HG02571 (cell line): ENCODE data around the gene ACE2.
"Not testable (repeated sequence)": the region's sequence is repeated elsewhere in the genome, so short reads cannot be mapped to it uniquely, and the experiment has no call there.

ENCODE experiments used
- ATAC-seq: cut with Tn5 transposase; IDR thresholded peaks from one replicate; pipeline ENCODE4 v1.9.1; 2021; ENCODE audit warnings: mild to moderate bottlenecking, moderate library complexity; ENCODE audit not compliant: unreplicated experiment

The ACE2 gene

GRCh38 chrX:15600745-15601144 lies at the start of gene ACE2:
TSS of gene ACE2 (minus strand) at chrX:15600960. CDS start at chrX:15600911, 49 bp downstream.
- no peak for ATAC-seq

- ATAC-seq, result not testable (repeated sequence)
These were observed 46.8 kb upstream of the ACE2 start for GRCh38 chrX:15647510-15647909.

DNA sequence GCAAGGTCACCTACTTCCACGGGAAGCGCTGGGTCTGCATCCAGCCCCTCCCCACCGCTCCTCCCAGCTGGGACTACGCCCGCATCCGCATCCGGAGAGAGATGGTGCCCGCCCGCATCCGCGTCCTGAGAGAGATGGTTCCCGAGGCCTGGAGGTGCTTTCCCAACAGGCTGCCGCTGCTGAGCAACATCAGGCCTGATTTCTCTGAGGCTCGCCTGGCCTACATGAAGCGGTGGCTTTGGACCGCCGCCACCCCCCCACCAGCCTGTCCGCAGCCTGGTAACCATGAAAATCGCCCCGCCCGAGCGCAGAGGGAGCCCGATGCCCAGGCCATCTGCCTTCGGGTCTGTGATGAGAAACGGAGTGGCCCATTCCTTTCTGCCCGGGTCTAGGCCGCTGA lies 45.8 kb upstream of the ACE2 start:
- no peak for ATAC-seq

DNA sequence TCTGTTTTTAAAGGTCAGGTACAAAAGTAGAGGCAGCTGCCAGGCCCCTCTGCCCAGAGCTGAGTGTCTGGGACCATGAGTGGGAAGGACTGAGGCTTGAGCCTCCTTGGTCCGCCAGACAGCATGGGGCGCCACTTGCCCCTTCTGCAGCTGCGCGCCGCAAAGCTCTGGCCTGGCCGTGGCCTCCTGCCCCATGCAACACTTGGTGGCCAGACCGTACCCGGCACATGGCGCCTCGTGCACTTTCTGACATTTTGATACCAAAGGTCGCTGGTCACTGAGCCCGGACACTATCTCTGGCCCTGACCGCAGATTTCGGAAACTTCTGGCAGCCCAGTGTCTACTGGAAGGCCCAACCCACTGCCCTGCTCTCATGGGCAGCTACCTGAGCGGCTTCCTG lies 45.3 kb upstream of the ACE2 start:
- no peak for ATAC-seq

GRCh38 chrX:15645266-15645665 lies 44.5 kb upstream of the ACE2 start:
- ATAC-seq, result no peak

- no peak for ATAC-seq
These were observed 43.8 kb upstream of the ACE2 start for GRCh38 chrX:15644560-15644872.

- no peak for ATAC-seq
These were observed 43.2 kb upstream of the ACE2 start for GRCh38 chrX:15643786-15644559.

DNA sequence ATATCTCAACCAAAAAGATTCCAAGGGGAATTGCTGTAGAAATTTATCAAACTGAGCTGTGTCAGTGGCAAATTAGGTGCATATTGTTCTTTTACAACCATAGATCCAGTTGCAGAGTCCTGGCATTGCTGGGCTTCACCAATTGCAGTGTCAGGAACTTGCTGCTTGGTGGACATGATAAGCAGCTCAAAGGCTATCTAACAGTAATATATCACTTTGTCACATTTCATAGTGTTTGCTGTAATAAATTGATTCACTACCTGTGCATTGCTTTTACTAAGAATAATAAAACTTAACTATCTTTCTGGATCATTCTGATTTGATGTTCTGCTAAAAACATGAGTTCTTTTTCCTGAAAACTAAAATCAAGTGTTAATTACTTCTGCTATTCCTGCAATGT lies 30.9 kb upstream of the ACE2 start:
- no peak for ATAC-seq

GRCh38 chrX:15623054-15623453 lies 22.3 kb upstream of the ACE2 start:
- no peak for ATAC-seq

DNA sequence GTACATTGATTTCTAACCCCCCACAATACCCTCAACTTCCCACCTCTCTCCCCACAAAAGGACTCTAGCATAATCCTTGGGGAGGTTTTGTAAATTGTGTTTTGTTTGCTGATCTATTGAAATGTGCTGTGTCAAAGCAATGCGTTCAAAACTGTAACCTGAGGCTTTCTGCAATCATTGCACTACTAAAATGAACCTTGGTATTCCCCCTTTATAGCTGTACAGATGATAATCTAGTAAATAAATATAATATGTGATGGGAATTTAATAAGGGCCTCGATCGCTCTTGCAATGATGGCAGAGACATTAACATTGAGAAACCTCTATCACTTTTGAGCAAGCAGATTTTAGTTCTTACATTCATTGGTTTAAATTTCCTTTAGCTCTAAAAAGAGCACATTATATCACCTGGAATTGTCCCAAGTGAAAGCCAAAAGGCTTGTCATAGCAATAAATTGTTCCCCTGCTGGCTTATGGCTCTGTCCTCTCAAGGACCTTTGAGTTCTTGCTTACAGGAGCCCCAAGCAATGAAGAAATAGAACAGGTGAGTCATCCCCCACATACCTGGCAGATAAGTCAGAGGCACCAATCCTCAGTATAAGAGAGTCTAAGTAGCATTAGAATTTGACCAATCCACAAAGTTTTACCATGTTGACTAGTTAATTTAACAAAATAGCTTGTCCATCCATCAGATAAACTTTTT lies 18.4 kb upstream of the ACE2 start:
- no peak for ATAC-seq

GRCh38 chrX:15617111-15617510 lies 16.4 kb upstream of the ACE2 start:
- ATAC-seq, result no peak

DNA sequence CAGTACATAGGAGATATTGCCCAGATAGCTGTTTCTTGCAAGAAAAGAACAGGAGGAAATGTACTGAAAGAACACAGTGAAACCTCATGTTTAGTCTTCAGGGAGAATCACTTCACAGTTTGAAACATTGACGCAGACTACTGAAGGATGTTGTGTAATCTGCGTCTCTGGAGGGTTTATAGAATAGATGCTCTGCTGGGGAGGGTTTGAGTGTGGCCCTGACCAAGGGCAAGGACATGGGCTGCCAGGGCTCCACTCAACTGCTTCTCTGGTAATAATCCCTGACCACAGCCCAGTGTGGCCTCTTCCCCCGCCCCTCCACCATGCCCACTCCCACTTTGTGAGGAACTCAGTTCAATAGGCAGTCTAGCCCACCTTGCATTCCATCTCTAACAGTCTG lies 15.8 kb upstream of the ACE2 start:
- no peak for ATAC-seq

DNA sequence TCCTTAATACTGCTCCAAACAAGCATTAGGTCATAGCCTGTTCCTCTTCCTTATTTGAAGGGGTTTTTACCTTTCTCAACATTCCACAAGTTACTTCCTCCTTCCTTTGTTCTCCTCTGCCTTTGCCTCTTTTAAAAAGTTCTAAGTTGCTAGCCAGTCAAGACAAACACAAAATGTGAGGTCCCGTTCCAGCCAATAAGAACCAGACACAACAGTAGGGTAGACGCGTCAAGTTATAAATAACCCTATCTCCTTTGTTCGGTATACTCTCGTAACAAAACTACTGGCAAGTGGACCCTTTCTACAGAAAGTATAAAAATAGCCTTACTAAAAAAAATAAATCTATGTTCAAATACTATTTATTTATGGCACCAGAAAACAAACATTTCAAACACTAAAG lies 6.3 kb upstream of the ACE2 start:
- ATAC-seq, result no peak

DNA sequence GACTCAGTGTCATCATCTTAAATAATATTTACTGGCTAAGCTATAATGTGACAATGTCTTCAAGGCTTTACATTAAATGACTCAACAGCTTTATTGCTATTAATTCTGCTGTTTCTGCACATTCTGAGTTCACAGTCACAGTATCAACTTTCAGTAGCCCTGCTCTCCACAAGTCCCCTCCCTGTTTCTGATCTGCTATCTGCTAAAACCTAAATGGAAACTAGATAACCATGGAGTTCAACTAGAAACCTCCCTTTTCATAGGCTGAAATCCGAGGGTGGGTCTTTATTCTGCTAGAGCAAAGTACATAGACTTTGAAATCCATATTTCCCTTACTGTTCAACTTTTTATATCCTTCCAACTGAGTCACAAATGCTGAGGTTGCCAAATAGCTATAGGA lies 5.4 kb upstream of the ACE2 start:
- no peak for ATAC-seq

- no peak for ATAC-seq
These were observed 4.5 kb upstream of the ACE2 start for GRCh38 chrX:15605226-15605625.

DNA sequence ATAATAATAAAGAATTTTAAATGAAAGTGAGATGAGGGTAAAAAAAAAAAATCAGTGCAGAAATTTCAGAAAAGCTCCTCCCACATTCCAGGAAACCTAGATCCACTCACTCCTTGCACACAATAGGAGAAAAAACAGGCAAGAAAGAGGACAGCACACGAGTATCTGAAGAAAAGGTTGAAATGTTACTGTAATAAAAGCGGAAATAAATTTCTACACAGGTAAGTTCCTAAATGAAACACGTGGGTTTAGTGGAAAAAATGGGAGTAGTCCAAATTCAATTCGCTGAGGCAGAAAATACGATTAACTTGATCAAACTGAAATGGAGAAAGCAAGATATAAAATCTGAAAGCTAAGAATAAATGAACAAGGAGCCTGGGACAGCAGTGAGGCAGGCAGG lies 2.0 kb upstream of the ACE2 start:
- ATAC-seq, result no peak

DNA sequence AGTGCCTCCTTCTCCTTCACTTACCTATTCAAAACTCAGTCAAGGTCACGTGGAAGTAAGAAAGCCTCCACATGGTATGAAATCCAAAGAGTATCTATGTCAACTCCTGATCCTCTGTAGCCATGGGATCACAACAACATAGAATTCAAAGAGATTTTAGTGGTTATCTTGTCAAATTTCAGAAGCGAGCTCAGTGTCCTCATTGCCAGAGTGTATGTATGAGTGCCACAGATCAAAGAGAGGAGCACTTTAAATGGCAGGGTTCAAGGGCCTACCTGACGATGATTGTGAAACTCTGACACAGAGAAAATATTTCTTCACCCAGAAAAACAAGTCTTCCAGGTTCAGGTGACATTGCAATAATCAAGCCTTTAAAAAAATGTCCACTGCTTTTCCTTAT lies 1.2 kb upstream of the ACE2 start:
- no peak for ATAC-seq

DNA sequence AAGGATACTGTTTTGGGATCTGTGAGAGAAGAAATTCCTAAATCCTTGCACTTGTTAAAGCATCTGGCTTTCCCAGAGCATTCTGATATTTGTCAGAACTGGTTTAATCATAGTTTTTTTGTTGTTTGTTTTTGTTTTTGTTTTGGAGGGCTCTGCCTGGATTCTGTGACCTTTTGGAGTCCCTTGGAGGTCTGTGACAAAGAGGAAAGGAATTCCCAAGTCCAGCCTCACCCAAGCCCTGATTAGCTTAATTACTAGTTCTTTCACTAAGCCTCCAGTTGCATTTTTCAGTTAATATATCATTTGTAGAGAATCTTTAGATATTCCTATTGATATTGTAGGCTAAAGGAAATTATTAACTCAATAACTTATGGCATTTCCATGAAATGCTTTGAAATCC lies 711 bp downstream of the ACE2 start:
- ATAC-seq, result no peak

DNA sequence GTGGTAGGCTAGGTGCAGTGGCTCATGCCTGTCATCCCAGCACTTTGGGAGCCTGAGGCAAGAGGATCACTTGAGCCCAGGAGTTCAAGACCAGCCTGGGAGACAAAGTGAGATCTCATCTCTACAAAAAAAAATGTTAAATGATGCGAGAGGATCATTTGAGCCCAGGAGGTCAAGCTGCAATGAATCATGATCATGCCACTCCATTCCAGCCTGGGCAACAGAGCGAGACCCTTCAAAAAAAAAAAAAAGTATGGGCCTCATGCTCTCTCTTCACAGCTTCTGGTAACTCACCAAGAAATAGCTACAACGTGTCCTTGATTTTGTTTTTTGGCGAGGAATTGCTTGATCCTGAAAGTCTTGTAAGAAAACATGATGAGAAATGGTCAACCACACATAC lies 1.3 kb downstream of the ACE2 start:
- ATAC-seq, result no peak

DNA sequence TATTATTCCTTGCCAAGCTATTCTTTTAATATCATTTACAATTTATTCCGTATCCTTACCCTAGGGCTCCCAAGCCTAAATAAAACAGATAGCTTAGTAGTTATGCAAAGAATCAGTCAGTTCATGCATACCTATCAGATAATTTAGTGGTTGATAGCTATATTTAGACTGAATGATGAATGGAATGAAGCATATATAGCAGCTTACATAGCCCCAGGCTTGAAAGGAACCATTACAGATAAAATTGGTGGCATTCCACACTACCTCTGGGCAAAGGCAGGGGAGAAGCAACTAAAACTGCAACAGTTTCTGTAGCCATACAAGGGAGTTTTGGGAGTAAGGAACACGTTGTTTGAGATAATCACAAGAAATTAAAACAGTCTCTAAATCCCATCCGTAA lies 2.7 kb downstream of the ACE2 start:
- ATAC-seq, result no peak

DNA sequence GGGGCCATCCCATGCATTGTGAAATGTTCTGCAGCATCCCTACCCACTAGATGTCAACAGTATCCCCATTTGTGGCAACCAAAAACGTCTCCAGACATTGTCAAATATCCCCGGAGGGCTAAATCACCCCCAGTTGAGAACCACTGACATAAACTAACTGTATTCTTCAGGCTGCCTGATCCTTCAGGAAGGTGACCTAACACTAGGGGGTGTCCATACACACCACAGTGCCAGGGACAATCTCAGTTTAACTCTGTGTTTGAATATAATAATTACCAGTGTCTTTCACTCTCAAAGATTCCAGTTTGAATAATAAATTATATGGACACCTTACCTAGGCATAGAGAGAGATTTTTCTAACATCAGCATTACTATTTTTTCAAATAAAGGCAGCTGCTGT lies 6.4 kb downstream of the ACE2 start:
- no peak for ATAC-seq

- ATAC-seq, result no peak
These were observed 20.7 kb downstream of the ACE2 start for GRCh38 chrX:15579778-15580747.
